Embryonic facial prominence (tissue), 1 donor: ENCODE data around the gene ARFGAP1.

ENCODE experiments used
- DNase-seq: peaks from one replicate; pipeline ENCODE4 v3.0.0-alpha.2; 2016; ENCODE audit errors: extremely low spot score

ARFGAP1 gene

DNA sequence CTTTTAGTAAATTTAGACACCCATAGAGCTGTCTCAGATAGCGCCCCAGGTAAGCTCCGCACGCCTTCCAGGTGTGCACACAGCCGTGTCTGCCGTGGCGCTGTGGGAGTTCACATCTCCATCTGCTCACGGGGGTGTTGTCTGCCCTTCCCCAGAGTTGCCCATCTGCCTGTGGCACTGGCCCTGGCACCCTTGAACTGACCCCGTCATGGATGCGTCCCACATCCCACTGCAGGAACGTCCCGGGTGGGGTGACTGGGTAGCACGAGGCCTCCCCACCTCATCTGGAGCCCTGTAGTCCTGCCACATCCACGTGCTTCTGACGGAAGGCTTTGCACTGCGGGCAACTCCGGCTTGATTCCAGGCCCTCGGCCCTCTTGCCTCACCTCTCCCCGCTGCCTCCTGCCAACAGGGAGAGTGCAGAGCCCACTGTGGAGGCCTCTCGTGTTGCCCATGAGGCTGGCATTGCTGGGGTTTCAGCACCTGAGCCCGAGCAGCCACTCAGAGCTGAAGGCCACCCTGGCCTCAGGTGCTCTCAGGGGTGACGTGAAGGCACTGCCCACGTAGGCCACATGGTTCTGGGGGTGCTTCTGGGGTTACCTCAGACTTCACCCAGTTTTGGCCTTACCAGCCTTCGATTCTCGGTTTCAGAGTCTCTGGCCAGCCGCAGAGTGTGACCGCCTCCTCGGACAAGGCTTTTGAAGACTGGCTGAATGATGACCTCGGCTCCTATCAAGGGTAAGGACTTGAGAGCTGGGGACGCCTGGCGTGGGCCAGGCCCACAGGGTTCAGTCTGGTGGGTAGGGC, 5.1 kb downstream of the ARFGAP1 start:
- DNase-seq: no peak

DNA sequence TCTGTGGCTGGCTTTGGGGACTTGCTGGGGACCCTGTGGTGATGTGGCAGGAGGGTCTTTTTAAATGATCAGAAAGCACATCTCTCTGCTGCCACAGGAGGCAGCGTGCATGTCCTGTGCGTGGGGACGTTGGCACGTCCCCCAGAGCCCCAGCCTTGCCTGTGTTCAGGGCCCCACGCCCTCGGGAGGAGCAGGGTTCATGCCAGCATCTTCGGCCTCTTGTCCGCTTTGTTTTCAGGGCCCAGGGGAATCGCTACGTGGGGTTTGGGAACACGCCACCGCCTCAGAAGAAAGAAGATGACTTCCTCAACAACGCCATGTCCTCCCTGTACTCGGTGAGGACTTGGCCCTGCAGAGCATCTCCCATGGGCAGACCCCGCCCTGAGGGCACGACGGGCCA, 6.0 kb downstream of the ARFGAP1 start:
- DNase-seq: no peak

DNA sequence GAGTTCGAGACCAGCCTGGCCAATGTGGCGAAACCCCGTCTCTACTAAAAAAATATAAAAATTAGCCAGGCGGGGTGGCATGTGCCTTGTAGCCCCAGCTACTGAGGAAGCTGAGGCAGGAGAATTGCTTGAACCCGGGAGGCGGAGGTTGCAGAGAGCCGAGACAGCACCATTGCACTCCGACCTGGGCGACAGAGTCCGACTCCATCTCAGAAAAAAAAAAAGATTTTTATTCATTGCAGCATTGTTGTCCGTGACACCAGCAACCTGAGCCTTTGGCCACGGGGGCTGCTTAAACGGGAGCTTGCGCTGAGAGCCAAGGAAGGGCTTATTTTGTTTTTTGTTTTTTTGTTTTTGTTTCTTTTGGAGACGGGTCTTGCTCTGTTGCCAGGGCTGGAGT, 7.3 kb downstream of the ARFGAP1 start:
- DNase-seq: no peak

DNA sequence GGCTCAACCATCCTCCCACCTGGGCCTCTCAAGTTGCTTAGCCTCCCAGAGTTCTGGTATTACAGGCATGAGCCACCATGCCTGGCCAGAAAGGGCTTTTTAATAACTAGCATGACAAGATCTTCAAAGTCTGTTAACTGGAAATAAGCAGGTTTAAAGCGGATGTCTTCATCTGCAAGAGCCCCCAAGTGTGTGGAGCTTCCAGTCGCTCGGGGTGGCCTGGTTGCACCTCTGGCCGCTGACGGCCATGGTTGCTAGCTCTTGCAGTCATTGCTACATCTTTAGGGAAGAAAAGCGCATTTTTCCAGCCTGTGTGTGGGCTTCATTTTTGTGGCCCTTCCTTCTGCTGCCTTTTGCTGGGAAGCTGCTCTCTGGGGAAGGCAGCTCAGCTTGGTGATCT, 7.8 kb downstream of the ARFGAP1 start:
- no peak for DNase-seq

DNA sequence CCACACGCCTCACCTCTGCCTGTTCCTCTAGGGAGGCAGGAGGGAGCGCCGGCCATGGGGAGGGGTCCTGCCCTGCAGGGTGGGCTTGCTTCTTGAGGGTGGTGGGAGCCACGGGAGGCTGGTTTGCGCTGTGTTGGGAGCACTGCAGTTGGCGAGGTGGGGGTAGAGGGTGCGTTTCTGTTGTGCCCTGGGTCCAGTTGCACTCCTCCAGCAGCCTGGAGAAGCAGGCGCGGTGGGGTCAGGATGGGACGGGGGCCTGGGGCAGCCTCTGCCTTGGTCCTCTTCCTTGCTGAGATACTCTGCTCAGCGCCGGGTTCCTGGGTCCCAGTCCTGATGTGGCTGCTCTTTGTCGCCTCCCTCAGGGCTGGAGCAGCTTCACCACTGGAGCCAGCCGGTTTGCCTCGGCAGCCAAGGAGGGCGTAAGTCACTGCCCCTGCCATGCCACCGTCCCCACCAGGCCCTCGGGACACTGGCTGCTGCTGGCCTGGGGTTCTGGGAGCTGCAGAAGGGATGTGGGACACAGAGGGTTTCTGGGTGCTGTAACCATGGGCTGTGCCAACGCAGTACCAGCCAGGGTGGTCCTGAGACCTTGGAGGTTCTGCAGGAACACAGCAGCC, 8.4 kb downstream of the ARFGAP1 start:
- DNase-seq: no peak

GRCh38 chr20:63281742-63282665, 9.4 kb downstream of the ARFGAP1 start:
- no peak for DNase-seq

- DNase-seq: no peak
These were observed 10.3 kb downstream of the ARFGAP1 start for GRCh38 chr20:63282946-63283345.

DNA sequence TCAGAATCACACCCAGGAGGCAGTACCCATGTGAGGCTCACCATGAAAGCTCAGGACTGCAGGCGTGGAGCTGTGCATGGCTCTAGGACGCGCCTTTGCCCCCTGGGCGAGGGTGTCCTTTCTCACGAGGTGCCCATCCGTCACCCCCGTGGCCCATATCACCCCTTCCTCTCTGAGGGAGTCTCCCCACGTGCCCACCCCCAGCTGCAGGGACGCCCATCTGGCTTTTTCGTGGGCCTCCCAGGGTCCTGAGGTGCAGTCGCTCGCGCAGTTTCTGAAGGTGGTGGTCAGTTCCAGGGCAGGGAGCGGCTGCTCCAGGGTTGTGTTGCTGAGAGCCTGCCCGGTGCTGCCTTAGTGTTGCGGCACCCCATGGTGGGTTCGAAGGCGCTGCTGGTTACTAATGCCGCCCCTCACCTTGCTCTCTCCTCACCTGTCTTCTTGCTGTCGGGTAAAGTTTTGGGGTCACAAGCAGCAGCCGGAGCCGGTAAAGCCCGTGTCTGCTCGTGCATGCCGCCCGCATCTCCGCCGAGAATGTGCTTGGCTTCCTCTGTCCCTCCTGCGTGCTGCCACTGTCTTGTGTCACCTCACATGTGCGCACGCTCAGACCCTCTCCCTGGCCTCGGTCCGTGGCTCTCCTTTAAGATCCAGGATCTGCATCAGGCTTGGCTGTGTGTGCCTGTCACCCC, 10.9 kb downstream of the ARFGAP1 start:
- no peak for DNase-seq

DNA sequence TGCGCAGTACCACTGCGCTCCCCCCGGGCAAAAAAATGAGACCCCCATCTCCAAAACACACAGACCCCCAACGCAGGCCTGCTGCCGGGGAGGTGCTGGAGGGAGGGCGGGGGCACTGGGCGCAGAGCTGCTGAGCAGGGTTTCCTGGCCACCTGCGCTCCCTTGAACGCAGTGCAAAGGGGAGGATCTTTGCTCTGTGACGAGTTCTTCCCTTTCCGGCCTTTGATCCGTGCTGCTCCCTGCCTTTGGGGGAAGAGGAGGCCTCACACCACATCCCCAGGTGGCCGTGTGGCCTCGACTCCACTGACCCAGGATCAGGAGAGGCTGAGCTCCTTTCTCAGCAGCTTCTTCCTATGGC, 11.4 kb downstream of the ARFGAP1 start:
- DNase-seq: no peak

- DNase-seq: no peak
These were observed 11.9 kb downstream of the ARFGAP1 start for GRCh38 chr20:63284544-63284949.

DNA sequence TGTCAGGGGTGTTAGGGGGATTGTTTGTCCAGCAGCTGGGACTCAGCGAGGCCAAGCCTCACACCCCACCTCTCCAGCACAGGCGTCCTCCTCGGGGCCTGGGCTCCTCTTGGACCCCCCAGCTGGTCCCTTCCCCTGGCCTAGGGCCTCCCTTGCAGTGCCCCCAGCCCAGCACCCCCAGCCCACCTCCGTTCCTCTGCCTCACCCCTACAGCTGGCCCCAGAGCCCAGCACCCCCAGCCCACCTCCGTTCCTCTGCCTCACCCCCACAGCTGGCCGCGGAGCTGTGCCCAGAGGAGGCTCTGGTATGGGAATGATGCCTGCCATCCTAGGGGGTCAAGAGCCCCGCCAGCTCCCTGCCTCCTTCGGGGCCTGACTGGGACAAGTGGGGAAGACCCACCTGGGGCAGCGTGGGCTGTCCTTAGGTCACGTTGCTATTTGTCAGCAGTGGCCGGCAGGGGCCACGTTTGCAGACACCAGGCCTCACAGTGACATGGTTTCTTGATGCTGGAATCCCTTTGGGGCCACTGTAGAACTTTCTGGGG, 12.4 kb downstream of the ARFGAP1 start:
- no peak for DNase-seq

GRCh38 chr20:63285636-63286615, 13.3 kb downstream of the ARFGAP1 start:
- DNase-seq: no peak

DNA sequence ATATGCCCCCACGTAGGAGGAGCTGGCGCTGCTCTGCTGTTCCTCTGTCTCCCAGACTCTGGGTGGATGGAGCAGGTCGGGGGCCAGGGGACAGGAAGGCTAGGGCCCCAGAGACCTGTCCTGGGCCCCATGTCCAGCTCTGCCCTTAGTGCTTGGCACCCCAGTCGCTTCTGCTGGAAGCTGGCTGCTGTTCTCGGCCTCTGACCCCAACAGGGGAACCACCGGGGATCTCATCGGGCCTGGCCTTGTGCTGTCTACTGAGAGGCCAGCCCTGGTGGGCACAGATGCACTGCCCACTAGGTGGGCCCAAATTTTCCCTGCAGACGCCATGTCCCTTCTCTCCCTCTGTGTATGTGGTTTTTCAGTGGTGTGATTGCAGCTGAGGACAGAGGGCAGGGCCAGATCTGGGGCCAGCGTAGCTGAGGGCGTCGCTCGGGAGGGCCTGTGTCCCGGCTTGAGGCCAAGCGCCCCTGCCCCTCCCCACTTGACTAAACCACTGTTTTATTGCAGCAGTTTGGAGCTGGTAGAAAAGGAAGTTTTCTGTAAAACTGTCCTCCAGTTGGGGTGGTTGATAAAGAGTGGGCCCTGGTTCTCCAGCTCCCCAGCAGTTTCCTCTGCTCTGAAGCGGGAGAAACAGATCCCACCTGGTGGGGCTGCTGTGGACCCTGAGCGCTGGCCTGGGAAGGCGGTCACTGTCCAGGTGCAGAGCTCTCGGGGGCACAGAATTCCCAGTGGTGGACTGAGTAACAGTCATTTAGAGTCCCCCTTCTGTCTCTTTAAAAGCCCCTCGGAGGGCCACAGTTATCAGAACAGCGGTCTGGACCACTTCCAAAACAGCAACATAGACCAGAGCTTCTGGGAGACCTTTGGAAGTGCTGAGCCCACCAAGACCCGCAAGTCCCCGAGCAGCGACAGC, 14.4 kb downstream of the ARFGAP1 start:
- DNase-seq: no peak

- no peak for DNase-seq
These were observed 15.3 kb downstream of the ARFGAP1 start for GRCh38 chr20:63287697-63288580.

DNA sequence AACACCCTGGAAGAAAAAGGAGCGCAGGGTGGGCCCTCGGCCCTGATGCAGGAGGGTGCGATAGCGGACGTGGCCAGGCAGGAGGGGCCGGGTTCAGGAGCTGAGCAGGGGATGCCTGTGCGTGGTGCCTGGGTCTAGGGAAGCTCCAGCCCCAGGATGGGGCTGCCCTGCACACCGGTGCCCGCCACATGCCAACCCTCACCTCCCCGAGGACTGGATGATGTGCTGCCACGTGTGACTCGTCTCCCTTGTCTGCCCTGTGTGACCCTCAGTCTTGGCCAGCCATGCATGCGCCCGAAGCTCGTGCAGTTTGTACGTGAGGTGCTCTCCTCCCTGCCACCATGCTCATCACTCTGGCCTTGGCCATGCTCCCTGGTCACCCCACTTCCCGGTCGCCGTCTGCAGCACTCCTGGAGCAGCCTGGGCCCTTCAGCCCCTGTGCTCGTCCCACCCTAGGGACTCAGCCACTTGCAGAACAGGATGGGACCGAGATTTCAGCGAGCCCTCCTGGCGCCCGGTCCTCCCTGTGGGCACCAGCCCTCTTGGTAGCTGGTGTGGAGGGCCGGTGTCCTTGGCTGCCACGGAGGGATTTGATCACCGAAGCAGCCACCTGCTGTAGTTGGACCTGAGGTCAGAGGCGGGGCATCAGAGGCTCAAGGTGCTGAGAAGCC, 16.1 kb downstream of the ARFGAP1 start:
- no peak for DNase-seq

GRCh38 chr20:63289311-63290135, 16.9 kb downstream of the ARFGAP1 start:
- no peak for DNase-seq

- no peak for DNase-seq
These were observed 17.6 kb downstream of the ARFGAP1 start for GRCh38 chr20:63290136-63290676.
